Occipital lobe (tissue), 2 donors: ENCODE measurements around the gene KIF11. TPM values are rescaled to one million over a fixed set of nuclear protein-coding genes. Genes with fewer than 3 reads are reported as not detected.

Experiments
- DNase-seq: peaks from one replicate; lab custom pipeline; 2025; lab: John Stamatoyannopoulos, UW
- total RNA-seq: library from RNA; depleted of rRNA; stranded (reverse); fragments of >200 nt; gene quantifications from one replicate; pipeline ENCODE4 v1.2.3, GENCODE V29; 2014

KIF11 gene
- total RNA-seq, 1 donor from 2014 or later: 7.3 TPM

DNA sequence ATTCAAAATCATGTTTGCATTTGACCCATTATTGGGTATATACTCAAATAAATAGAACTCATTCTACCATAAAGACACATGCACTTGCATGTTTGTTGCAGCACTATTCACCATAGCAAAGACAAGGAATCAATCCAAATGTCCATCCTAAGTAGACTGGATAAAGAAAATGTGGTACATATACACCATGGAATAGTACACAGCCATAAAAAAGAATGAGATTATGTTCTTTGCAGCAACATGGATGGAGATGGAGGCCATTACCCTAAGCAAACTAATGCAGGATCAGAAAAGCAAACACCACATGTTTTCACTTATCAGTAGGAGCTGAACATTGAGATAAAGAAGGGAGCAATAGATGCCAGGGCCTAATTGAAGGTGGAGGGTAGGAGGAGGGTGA is 84.8 kb downstream of the KIF11 start:
- no peak for DNase-seq

DNA sequence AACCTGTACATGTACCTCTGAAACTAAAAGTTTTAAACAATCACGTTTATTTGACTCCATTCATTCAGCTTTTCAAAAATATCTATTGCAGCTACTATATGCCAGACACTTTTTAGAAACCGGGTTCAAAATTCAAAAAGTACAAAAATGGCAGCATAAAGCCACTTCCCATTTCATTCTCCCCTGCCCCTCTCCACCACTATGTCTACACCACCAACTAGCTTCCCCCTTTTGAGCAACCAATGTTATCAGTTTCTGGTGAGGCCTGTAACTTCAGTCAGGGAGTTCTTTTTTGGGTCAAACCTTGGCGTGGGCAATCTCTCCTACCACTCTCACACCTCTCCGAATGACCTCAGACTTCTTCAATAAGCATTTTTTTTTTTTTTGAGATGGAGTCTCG is 85.3 kb downstream of the KIF11 start:
- DNase-seq: no peak

DNA sequence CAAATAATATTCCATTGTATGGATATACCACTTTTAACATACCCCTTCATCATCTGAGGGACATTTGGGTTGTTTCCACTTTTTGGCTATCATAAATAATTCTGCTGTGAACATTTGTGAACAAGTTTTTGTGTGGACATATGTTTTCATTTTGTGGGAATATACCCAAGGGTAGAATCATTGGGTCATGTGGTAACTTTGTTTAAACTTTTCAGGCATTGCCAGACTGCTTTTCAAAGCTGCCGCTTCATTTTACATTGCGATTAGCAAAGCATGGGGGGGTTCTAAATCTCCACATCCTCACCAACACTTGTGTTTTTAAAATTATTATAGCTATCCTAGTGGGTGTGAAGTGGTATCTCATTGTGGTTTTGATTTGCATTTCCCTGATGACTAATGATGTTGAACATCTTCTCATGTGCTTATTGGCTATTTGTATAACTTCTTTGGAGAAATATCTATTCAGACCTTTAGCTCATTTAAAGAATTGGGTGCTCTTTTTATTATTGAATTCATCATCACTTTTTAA is 88.4 kb downstream of the KIF11 start:
- no peak for DNase-seq

DNA sequence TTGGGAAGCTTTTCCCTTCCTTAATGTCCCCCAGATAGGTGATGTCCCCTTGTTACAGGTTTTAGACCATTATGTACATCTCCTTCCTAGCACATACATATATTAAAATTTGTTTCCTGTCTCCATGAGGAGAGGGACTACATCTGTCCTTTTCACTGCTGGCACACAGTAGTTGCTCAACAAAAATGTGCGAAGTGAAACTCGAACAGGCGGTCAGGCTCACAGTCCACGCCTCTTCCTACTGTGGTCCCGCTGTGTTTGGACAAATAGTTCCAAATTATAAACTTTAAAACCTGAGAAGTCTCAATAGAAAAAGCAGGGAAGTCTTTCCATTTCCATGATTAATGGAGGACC is 95.6 kb downstream of the KIF11 start:
- DNase-seq: no peak

DNA sequence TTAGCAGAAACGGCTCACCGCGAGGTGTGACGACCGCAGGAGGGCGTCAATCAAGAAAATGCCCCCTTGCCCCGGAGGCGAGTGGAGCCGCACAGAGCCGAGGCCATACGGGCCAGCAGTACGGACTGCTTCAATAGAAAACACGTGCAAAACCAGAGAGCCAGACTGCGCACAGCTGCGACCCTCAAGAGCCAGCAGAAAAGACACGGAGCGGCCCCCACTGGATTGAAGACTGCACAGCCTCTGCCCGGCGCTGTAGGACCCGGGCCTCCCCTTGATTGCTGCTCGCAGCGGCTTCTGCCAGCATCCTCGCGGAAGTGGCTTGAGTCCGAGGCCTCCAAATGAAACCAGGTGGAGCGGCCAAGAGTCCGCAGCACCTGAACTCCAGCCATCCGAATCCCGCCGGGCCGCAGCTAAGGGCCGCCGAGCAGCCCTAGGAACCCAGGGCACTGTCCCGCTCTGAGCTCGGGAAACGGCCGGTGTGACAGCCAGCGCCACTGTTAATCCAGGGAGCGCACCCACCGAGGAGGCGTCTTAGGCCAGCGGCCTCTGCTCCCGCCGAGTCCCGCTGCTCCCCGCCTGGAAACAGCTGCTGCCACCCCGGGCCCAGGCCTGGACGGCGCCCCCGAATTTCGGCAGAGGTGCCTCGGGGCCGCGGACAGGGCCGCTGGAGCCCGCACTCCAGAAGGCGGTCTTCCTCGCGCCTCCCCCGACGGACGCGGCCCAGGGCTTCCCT is 96.2 kb downstream of the KIF11 start:
- DNase-seq: no peak

DNA sequence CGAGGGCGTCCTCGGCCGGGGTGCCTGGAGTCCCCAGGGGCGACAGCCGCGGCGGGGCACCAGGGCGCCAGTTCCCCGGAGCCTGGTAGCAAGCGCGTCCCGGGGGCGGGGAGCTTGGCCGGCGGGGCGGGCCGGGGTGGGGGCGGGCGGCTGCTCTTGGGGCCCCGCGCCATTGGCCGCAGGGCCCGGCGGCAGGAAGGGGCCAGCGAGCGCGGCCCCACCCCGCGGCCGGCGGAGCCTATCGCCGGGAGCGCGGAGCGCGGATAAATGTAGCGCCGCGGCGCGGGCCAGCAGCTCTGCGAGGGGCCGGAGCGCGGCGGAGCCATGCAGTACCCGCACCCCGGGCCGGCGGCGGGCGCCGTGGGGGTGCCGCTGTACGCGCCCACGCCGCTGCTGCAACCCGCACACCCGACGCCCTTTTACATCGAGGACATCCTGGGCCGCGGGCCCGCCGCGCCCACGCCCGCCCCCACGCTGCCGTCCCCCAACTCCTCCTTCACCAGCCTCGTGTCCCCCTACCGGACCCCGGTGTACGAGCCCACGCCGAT is 96.8 kb downstream of the KIF11 start, which contains the start of gene HHEX:
Gene HHEX (plus strand): TSS at position 293 of the 548 bp plus-strand sequence. CDS start 32 bp downstream, at position 325.
- no peak for DNase-seq

DNA sequence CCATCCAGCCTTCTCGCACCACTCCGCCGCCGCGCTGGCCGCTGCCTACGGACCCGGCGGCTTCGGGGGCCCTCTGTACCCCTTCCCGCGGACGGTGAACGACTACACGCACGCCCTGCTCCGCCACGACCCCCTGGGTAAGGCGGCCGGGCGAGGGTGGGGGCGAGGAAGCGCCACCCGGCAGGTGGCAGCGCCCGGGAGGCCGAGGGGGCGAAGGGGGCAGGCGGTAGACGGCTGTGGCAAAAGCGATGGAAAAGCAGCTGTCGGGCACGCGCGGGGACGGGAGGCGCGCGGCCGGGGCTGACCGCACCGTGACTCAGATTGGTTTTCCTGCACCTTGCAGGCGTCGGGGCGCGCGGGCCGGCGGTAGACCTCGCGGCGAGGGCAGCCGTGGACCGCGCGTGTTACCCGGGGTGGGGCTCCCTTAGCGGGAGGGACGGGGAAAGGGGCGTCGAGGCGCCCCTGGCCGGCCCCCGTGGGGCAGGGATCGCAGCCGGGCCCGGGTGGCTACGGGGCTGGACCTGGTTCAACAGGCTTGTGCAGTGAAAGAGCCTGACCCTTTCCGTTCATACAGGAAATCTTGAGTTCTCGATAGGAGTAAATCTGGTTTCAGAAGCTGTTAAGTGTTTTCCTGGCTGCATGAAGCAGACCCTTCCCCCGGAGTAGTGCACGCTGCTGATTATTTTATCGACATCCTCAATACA is 97.4 kb downstream of the KIF11 start:
- no peak for DNase-seq

DNA sequence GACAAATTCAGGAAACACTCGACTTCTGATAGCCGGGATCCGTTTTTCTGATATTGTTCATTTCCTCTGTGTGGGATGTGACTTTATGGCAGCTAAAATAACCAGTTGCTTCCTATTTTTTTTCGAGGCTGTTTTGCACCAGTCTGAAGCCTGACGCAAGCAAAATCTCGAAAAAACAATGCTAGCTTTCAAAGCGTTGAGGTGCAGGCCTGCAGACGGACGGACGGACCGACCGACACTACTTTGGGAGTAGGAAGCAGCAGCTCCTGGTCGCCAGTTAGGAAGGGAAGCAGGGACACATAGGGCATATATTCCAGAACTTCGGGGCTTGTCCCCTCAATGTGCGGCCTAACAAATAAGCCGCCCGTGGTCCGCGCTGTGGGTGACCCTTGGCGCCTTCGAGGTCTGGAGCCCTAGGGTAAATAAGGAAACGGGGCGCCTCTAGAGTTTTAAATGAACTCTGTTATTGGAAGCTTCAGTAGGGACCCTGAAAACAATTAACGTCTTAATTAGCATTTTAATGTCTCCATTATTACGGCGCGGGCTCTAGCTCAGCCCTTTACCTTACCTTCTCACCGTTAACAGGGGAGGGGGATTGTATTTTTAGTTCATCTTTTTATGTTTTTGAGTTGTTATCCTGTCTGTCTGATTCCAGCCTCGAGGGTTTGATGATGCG is 98.1 kb downstream of the KIF11 start:
- DNase-seq: no peak

DNA sequence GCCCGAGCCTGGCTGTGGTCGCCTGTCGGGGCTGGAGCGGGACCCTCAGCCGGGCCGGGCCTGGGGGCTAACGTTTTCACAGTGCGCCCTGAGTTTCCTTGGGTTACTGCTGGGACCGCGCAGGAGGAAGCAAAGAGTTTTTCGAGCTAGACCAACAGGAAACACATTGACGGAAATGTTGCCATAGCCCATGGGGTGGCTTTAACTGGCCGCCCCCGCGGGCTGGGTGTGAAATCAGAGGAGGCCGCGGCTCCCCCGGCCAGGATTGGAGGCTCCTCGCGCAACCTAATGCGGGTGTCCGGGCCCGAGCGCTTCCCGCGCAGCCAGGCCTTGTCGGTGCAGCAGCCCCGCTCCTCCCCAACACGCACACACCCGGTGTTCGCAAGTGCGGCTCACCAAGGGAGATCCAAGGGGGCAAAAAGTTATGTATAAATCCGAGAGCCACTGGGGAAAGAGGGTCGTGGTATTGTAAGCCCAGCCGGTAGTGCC is 98.7 kb downstream of the KIF11 start:
- no peak for DNase-seq

DNA sequence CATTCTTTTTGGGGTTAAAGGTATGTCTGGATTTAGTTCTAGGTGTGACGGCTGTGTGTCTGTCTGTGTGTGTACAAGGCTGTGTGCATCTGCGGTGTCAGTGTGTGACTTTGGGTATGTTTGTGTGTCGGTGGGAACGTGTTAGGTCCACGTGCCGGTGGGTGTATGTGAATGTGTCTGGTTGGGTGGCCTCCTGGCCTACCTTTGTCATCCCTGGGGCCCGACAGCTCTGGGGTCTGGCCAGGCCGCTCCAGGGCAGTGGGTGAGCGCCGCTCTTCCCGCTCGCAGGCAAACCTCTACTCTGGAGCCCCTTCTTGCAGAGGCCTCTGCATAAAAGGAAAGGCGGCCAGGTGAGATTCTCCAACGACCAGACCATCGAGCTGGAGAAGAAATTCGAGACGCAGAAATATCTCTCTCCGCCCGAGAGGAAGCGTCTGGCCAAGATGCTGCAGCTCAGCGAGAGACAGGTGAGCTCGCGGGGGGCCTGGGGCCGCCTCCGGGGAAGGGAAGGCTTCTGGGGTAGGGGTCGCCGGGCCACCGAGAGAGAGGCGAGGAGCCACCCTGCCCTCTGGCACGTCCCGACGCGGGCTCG is 99.2 kb downstream of the KIF11 start:
- no peak for DNase-seq

DNA sequence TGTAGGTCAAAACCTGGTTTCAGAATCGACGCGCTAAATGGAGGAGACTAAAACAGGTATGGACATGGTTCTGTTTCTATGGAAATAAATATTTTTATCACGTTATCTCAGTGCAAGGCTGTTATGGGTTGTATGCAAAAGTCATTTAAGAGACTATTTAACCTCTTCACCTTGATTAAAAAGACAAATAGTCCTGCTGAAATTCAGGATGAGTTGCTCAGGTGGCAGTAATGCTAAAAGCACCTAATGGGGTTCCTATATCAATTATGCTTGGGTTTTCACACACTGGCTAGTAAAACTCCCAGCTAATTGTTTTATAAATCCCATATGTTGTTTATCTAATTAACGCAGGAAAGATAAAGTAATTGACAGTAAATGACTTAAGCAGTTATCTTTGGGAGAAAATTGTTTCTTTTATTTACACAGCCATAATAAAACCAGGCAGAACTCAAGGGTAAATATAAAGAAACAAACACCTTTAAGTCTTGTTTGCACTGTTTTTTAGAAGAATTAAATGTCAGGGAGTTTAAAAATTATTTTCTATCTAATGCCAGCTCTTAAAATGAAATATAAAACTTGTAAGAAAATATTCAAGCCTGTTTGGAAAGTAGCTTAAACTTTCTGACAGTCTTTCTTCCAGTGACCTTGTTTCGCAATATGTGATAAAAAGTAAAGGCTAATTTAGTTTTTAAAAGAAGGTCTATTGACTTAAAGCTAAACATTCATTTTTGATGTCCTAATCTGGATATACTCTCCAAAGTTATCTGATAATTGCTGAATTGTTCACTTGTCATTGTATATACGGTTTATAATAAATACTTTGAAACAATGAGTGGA is 100.0 kb downstream of the KIF11 start:
- no peak for DNase-seq

DNA sequence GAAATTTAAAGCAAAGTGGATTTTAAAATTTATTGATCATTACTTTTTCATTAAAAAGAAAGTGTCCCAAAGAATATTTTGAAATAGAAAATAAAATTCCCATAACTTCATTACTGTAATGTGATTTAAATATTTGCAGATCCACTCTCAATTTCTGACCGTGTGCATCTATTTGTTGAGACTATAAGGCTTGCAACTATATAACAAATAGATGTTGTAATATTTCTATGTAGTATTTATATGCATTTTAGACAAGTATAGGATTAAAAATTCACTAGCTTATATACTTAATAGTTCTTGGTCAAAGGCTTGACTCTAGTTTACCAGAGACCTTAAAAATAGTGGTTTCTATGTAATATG is 100.6 kb downstream of the KIF11 start:
- no peak for DNase-seq

DNA sequence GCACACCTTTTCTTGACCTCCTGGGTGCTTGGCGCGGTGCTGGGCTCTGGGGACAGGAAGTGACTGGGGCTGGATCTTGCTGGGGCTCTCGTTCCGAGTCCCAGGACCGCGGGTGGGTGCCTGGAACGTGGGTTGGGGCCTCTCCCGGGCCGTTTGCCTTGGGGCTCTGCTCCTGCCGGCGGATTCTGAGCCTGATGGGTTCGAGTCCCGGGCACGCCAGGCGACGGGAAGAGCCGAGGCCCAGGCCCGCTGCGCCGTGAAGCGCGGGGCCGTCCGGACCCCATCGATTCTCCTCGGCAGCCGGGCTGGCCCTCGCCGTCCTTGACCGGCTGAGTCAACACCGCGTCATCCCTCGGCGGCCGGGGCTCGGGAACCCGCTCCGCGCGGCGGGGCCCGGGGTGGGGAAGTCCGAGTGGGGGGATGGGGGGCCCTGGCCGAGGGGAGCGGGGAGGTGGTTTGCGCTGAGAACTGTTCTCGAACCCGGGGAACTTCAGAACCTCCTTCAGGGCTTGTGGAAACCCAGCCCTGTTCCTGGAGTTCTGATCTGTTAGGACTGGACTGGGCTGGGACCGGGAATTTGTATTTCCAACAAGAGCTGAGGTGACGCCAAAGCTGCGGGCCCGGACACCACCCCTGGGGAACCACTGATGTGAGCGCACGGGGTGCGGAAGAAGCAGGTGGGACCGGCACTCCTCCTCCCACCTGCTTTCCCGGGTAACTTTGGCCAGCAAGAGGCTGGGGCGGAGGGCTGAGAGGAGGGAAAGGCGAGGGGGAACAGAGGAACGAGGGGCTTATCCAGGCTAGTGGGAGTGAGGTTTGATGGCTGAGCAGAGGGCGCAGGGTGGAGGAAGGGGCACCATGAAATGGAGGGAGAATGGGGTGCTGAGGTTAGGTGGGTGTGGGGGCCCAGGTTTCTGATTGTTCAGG is 103.0 kb downstream of the KIF11 start:
- no peak for DNase-seq

DNA sequence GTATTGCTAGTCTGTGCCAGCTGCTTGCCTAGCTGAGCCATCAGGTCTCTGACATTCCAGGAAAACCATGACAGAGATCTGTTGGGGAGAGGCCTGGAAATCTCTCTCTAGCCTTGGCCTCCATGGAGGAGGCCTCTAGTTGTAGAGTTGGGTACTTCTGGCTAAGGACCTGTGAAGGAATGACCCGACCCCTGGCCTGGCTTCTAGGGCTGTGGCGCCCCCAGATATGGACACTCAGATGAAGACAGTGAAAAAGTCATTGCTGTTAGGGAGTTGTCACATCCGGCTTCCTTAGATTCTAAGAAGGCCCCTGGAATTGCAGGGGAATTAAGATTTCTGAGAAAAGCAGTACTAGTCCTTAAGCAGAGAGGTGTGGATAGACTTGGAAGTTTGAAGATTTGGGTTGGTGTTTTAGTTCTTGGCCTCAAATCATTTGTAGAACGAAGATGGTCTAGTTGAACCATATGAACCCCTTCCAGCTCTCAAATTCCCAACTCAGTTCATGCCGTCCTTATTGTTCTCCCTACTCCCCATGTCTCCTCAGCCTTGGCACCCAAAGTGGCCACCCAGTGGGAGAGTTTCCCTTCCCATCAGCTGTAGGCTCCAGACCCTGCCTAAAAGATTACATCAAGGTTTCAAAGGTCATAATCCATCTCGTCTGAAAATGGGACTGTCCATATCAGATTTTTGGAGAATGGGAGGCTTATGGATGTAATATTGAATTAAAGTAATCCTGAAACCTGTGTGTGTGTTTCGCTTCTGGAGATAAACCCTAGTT is 103.9 kb downstream of the KIF11 start:
- no peak for DNase-seq

DNA sequence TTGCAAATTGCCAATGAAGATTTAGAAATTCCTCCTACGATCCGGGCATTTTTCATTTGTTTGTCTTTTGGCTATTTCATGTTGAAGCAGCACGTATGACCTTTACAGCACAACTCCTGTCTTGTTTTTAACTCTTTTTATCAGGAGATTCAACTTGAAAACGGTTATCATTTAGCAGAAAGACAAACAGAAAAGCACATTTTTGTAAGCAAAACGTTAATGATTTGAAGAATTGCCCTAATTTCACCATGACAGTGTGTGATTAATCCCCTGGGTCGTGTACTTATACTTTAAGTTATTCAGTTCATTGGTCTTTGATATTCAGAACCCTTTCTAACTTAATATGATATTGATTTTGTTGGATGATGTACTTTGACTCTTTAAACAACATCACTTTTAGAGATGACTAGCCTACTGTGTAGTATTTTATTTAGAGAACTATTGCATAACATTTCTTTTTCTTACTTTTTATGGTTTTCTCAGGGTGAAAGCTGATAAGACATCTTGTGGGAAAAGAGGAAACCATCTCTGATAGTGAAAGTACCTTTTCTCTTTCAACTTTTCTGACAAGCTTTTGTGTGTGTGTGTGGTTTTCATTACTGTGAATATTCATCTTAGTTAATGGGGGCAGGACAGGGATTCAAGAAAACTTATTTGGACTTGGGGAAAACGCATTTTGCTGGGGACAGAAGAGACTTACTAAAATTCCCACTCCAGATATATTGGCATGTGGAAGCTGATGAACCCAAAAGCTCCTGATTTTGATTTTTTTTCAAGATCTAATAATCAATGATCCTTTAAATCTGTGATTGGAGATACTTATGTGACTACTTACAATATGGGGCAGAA is 105.0 kb downstream of the KIF11 start:
- DNase-seq: no peak

DNA sequence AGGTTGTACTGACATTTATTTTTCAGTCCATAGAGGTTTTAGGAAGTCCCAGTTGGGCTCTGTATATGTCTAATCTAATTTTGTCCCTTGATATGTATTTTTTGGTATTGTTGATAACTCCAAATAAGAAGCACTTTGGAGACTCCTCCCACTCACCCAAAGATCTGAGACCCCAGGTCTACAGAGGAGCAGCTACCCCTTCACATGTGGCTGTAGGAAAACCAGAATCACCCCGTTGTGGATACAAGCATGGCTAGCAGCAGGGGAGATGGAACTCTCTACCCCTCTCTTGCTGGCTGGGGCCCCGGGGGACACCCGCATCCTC is 106.2 kb downstream of the KIF11 start:
- DNase-seq: no peak

DNA sequence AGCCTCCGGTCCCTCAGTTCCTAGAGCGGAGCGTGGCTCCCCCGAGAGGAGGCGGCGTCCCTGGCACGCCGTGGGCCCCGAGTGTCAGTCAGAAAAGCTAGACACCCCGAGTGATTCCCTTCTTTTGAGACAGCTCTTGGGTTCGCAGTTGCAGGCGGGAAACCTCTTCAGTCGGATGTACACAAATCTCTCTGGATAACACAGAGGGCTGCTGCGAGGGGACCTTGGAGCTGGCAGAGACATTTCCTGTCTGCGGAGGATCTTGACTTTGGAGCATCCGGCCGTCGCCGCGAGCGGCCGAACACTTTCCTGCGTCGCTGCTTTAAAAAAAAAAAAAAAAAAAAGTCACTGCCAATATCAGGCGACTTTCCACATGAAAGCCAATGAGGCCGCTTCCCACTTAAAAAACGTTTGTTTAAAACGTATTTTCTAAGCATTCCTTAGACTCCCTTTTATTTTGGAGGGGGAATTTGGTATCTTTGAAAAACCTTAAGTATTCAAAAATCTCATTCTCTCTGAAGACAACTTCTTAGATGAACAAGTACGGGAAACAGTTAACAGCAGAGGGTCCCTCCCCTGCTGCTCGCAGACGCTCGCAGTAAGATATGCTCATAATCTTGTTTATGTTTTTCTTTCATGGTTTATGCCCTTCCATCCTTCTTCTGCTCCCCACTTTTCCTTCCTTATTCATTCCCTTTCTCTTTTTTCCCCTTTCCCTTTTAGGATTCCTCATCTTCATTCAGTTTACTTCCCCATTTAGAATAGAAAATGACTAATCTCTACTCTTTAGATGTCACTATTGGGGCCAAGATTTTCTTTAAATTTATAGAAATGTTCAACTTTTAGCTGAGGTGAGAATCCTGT is 106.8 kb downstream of the KIF11 start:
- no peak for DNase-seq
